ENCODE measurements around the gene MRFAP1L1. TPM values are rescaled to one million over a fixed set of nuclear protein-coding genes. Genes with fewer than 3 reads are reported as not detected.
A peak's percentile ranks its signal among the peaks of the same experiment; 100 is the strongest.
"Not testable (repeated sequence)": the region's sequence is repeated elsewhere in the genome, so short reads cannot be mapped to it uniquely, and the experiment has no call there.

The MRFAP1L1 gene
- total RNA-seq, 2 donors from 2014 or later = 44.0 to 55.1 TPM

DNA sequence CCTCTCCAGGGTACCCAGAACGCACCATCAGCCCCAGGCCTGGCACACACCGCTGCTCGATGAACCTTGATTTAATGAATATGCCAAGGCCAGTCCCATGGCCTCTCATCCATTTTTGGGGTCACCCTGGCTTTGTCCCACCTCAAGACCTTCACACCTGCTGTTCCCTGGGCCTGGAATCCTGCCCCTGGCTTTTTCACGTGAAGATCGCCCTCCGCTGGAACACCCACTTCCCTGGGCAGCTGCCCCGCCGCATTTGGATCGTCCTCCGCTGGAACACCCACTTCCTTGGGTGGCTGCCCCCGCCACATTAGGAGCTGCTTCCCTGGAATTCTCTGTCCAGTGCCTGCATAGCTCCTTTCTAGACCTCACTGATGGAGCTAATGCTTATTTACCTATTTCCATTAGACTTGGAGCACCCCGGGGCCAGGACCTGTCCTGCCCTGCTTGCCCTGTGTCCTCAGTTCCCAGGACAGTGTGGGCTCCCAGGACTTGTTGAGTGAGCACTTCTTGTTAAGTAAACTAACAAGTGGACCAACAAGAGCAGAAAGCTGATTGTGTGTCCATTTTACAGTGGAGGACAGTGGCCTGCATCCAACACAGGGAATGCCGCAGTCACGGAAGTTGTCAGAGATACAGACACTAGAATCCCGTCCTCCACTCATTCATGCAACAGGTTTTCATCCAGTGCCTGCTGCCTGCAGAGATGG is 18.8 kb upstream of the MRFAP1L1 start:
- ATAC-seq (no peak), DNase-seq (ENCODE audit: low spot score) (no peak)
- Mint-ChIP-seq H3K36me3 (no peaks in the 10 kb centered on the region), H3K9me3 (no peaks in the 10 kb centered on the region), H3K4me1 (ENCODE audit: low read depth in 2 of 2) (peaks cover 0 to 2% of the 10 kb centered on the region in 2 donors), H3K4me3 (no peak overlapping the region), H3K27ac (no peak overlapping the region), H3K27me3 (no peaks in the 10 kb centered on the region)

DNA sequence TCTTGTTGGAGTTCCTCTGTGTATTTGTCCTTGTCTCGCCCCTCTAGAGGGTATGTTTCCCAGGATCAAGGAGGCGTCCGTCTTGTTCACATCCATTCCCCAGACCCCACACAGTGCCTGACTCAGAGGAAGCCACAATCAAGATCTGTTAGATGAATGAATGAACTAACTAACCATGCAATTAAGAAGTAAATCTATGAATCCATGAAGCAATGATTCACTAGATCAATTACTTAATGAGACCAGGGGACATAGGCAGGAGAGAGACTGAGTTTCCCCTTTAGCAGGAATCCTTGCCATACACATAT is 18.2 kb upstream of the MRFAP1L1 start:
- Mint-ChIP-seq H3K27me3 (no peaks in the 10 kb centered on the region), H3K4me3 (no peak overlapping the region), H3K27ac (no peak overlapping the region), H3K9me3 (no peaks in the 10 kb centered on the region), H3K4me1 (ENCODE audit: low read depth in 2 of 2) (peaks cover 0 to 2% of the 10 kb centered on the region in 2 donors), H3K36me3 (no peaks in the 10 kb centered on the region)
- no peak for DNase-seq (ENCODE audit: low spot score)
- ATAC-seq = no peak

DNA sequence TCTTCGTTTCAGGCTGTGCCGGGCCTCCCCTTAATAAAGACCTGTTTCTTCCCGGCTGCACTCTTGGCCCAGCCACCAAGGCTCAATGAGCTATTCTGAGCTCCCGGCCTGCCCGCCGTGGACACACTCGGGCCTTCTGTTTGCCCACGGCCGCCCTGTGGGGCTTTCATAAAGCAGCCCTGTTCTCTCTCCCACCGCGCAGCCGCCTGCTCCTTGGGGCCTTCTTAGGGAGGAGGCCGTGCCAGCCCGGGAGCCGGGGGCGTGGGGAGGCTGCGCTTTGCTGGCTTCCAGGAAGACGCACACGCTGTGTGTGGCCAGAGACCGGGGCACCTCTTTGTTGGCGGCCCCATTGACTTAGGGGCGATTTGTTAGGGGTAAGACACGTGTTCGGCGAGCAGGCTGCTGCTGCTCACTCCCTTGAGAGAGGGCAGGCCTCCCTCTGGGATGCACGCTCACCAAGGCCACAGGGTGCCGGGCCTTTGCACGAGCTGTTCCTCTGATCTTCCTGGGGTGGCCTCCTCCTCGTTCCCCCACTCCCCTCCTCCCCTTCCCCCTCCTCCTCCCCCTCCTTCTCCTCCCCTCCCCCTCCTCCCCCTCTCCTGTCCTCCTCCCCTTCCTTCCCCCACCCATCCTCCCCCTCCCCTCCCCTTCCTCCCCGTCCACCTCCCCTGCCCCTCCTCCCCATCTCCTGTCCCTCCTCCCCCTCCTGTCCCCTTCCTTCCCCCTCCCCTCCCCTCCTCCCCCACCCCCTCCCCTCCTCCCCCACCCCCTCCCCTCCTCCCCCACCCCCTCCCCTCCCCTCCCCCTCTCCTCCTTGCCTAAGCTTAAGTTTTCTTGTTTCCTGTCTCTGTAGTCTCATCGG is 17.6 kb upstream of the MRFAP1L1 start:
- H3K27ac Mint-ChIP-seq = no peak overlapping the region
- DNase-seq (ENCODE audit: low spot score) = no peak
- peaks cover 0 to 2% of the 10 kb centered on the region in 2 donors for H3K4me1 Mint-ChIP-seq (ENCODE audit: low read depth in 2 of 2)
- ATAC-seq = no peak
- no peaks in the 10 kb centered on the region for H3K27me3 Mint-ChIP-seq
- no peaks in the 10 kb centered on the region for H3K9me3 Mint-ChIP-seq
- H3K36me3 Mint-ChIP-seq = no peaks in the 10 kb centered on the region
- no peak overlapping the region for H3K4me3 Mint-ChIP-seq

DNA sequence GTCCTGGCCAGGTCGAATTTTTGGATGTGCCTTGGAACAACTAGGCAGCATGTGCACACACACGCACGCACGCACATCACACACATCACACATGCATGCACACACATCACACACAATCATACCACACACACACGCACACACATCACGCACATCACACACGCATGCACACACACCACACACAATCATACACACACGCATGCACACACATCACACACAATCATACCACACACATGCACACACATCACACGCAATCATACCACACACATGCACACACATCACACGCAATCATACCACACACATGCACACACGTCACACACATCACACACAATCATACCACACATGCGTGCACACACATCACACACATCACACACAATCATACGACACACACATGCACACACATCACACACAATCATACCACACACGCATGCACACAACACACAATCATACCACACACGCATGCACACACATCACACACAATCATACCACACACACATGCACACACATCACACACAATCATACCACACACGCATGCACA is 15.8 kb upstream of the MRFAP1L1 start:
- not testable (repeated sequence) for ATAC-seq, H3K4me3 Mint-ChIP-seq

DNA sequence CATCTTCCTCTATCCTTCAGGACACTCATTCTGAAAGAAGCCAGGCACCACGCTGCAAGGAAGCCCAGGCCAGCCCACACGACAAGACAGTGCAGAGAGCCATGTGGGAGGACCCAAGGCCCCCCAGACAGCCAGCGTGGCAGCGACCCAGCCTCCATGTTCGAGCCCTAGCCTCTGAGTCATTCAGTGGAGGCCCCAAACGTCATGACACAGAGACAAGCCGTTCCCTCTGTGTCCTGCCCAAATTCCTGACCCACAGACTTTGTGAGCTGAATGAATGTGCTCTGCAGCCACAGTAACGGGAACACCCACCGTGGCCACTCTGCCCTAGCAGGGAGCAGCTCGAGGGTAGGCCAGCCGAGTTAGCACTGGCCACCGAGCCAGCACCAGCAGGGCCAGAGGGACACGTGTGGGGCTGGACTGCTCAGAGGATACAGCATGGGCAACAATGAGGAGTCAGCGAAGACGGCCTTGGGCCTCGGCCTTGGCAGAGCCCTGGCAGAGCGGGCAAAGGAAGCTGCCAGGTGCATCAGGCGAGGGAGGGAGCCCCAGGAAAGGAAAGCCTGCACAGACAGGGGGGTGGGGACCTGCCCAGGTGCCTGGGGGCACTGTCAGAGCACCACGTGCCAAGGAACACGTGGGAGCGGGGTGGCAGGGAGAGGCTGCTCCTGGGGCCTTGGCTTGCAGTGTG is 14.9 kb upstream of the MRFAP1L1 start:
- H3K4me1 Mint-ChIP-seq (ENCODE audit: low read depth in 2 of 2) = peaks cover 5 to 7% of the 10 kb centered on the region in 2 donors
- ATAC-seq (no peak), DNase-seq (ENCODE audit: low spot score) (no peak)
- no peaks in the 10 kb centered on the region for H3K27me3 Mint-ChIP-seq
- no peaks in the 10 kb centered on the region for H3K36me3 Mint-ChIP-seq
- no peaks in the 10 kb centered on the region for H3K9me3 Mint-ChIP-seq
- H3K4me3 Mint-ChIP-seq = no peak overlapping the region
- H3K27ac Mint-ChIP-seq = no peak overlapping the region

More for the DNA sequence above, 15.8 kb upstream of the MRFAP1L1 start:
- H3K27ac Mint-ChIP-seq; H3K4me1 Mint-ChIP-seq (ENCODE audit: low read depth in 2 of 2); DNase-seq (ENCODE audit: low spot score); H3K27me3 Mint-ChIP-seq; H3K9me3 Mint-ChIP-seq; H3K36me3 Mint-ChIP-seq: not testable (repeated sequence)

DNA sequence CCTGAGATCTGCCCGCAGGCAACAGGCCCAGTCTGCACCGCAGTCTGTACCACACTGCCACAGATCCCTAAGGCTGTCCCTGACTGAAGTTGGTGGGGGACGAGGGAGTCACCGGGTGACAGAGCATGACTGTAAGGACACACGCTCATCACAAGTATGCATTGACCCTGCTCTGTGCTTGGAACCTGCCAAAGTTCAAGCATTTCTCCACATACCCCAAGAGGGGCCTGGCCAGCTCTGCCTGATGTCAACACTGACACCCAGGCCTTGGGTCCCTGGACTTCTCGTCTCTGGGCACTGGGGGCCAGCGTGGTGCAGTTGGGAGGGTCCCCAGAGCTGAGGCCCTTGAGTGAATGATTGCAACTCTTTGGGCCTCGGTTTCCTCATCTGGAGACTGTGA is 14.2 kb upstream of the MRFAP1L1 start:
- ATAC-seq (peak in 1 of 2 donors; percentile 31), DNase-seq (ENCODE audit: low spot score) (no peak)
- H3K4me3 Mint-ChIP-seq = no peak overlapping the region
- no peak overlapping the region for H3K27ac Mint-ChIP-seq
- no peaks in the 10 kb centered on the region for H3K9me3 Mint-ChIP-seq
- H3K4me1 Mint-ChIP-seq (ENCODE audit: low read depth in 2 of 2) = peaks cover 10 to 12% of the 10 kb centered on the region in 2 donors
- no peaks in the 10 kb centered on the region for H3K27me3 Mint-ChIP-seq
- no peaks in the 10 kb centered on the region for H3K36me3 Mint-ChIP-seq

DNA sequence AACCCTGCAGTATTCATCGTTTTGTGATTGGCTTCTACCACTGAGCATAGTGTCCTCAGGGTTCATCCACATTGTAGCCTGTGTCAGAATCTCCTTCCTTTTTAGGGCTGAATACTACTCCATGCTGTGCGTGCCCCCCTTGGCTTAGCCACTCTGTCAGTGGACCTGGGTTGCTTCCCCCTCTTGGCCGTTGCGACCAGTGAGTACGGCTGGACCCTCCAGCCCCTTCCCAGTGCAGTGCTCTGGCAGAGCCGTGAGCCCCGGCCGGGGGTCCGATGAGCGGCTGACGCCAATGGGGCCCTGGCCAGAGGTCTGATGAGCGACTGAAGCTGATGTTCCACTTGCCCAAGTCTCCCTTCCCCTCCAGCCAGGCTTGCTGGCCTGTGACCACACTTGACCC is 13.2 kb upstream of the MRFAP1L1 start:
- no peak overlapping the region for H3K27ac Mint-ChIP-seq
- ATAC-seq = no peak

DNA sequence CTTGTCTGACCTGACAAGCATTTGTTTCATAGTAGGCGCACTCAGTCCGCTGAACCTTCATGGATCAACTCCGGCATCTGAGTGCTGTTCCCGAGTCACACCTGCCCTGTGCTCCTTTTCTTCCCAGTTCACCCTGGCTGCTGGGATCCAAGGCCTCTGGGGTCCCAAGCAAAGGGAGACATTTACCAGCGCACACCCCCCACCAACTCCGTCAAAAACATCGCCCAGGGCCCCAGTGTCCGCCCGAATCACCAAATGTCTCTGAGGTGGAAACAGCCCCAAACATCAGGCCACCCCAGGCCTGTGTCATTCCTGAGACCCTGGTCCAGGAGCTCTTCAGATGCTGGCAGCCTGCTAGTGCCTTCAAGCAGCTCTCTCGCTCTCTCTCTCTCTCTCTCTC is 11.5 kb upstream of the MRFAP1L1 start:
- DNase-seq (ENCODE audit: low spot score) (no peak), ATAC-seq (no peak)
- H3K4me1 Mint-ChIP-seq (ENCODE audit: low read depth in 2 of 2) = peaks cover 18% of the 10 kb centered on the region in 2 donors
- H3K27me3 Mint-ChIP-seq = no peaks in the 10 kb centered on the region
- H3K27ac Mint-ChIP-seq = no peak overlapping the region
- H3K4me3 Mint-ChIP-seq = no peak overlapping the region
- no peaks in the 10 kb centered on the region for H3K9me3 Mint-ChIP-seq
- H3K36me3 Mint-ChIP-seq = no peaks in the 10 kb centered on the region

More for the DNA sequence above, 13.2 kb upstream of the MRFAP1L1 start:
- DNase-seq (ENCODE audit: low spot score) = no peak
- peaks cover 17 to 18% of the 10 kb centered on the region in 2 donors for H3K4me1 Mint-ChIP-seq (ENCODE audit: low read depth in 2 of 2)
- H3K36me3 Mint-ChIP-seq = no peaks in the 10 kb centered on the region
- H3K27me3 Mint-ChIP-seq = no peaks in the 10 kb centered on the region
- no peak overlapping the region for H3K4me3 Mint-ChIP-seq
- H3K9me3 Mint-ChIP-seq = no peaks in the 10 kb centered on the region

DNA sequence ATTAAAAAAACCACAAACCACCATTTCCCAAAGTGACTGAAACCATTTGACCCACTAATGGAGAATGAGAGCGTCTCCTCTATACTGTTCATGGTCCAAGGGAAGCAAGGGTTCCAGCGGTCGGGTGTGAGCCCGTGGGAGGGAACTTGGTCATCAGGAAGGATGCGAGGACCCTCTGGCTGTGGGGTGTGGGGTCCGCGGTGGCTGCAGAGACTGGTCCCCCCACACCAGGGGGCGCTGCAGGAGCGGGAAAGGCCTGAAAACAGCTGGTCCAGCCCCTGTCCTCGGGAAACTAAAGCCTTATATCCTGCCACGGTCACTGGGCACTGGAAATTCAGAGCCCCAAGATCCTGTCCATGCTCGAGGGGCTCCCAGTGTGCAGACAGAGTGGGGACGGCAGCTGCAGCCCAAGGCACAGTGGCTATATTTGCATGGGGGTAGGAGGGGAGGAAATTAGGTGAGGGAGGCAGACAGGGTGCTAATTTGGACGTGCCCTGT is 10.6 kb upstream of the MRFAP1L1 start:
- Mint-ChIP-seq H3K27me3 (no peaks in the 10 kb centered on the region), H3K4me3 (peak overlapping the region; percentile 42), H3K9me3 (no peaks in the 10 kb centered on the region), H3K4me1 (ENCODE audit: low read depth in 2 of 2) (peaks cover 25% of the 10 kb centered on the region in 2 donors), H3K36me3 (no peaks in the 10 kb centered on the region), H3K27ac (peak overlapping the region; percentile 41 to 49)
- ATAC-seq (peak; percentile 47 to 61), DNase-seq (ENCODE audit: low spot score) (peak; percentile 76)

DNA sequence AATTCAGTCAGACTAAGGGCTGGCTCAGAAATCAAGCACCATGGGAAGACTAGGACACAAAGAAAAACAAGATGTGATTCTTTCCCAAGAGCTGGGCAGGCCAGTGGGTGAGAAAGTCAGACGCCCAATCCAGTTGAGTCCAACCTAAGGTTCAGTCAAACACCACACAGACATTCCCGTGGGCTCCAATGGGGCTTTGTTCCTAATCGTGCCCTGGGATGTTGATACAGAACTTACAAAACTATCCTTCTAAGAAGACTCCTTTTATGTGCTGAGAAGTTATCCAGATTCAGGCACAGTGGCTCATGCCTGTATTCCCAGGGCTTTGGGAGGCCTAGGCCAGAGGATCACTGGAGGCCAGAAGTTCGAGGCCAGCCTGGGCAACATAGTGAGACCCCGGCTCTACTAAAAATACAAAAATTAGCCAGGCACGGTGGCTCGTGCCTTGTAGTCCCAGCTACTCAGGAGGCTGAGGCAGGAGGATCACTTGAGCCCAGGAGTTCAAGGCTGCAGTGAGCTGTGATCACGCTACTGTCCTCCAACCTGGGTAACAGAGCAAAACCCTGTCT is 10.0 kb upstream of the MRFAP1L1 start:
- DNase-seq (ENCODE audit: low spot score) = no peak
- no peaks in the 10 kb centered on the region for H3K9me3 Mint-ChIP-seq
- H3K4me1 Mint-ChIP-seq (ENCODE audit: low read depth in 2 of 2) = peaks cover 25% of the 10 kb centered on the region in 2 donors
- H3K36me3 Mint-ChIP-seq = no peaks in the 10 kb centered on the region
- ATAC-seq = no peak
- H3K4me3 Mint-ChIP-seq = no peak overlapping the region
- no peaks in the 10 kb centered on the region for H3K27me3 Mint-ChIP-seq
- peak overlapping the region; percentile 41 to 49 for H3K27ac Mint-ChIP-seq

DNA sequence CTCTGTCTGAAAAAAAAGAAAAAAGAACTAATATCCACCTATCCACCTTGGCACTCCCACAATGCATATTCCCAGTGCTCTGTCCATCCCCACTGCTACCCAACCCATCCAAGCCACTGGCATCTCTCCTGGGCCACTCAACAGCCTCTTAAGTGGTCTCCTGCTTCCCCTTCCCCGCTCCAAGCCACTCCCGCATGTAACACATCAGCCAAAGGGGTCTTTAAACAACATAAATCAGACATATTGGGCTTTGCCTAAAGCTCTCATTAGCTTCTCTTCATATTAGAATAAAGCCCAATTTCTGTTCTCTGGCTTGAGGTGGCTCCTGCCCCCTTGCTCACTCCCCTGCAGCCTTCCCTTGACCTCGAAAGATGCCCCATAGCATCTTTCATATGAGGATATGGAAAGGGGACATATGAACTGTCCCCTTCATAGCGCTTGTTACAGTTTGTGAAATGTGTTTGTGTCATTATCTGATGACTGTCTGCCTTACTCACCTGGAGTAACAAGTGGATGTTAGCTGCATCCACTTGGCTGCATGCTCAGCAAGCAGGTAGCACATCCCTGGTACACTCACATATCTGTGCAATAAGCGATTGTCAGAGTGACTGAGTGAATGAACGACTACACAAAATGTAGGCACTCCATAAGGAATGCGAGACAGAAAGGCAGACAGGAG is 9.4 kb upstream of the MRFAP1L1 start:
- H3K36me3 Mint-ChIP-seq = no peaks in the 10 kb centered on the region
- peaks cover 25% of the 10 kb centered on the region in 2 donors for H3K4me1 Mint-ChIP-seq (ENCODE audit: low read depth in 2 of 2)
- ATAC-seq (no peak), DNase-seq (ENCODE audit: low spot score) (no peak)
- no peaks in the 10 kb centered on the region for H3K9me3 Mint-ChIP-seq
- no peaks in the 10 kb centered on the region for H3K27me3 Mint-ChIP-seq
- peak overlapping the region; percentile 40 for H3K4me3 Mint-ChIP-seq
- peak overlapping the region in 1 of 2 donors; percentile 34 for H3K27ac Mint-ChIP-seq

DNA sequence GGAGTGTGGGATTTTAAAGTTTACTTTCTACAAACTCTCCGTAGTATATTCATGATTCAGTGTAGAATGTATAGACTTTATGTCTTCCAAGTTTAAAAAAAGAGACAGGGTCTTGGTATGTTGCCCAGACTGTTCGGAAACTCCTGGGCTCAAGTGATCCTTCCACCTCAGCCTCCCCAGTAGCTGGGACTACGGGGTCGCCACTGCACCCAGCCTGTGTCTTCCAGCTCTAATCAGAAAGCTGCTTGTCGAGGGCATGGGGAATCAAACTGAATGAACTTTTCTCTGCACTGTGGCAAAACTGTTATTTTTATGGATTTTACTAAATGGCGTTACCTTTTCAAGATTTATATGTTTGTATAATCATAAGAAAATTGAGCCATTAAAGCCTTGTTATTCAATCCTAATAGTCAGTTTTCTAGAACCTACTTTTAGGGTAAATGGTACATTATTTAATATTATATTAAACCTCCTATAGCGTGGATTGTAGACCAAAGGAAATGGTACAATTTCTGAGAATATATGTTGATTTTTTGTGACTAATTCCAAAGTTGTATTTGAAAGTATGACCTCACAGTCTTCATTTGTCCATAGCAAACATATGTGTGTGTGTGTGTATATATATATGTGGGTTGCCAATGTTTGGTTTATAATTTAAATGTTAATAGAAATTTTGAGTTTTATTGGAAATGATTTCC is 7.4 kb upstream of the MRFAP1L1 start:
- no peaks in the 10 kb centered on the region for H3K36me3 Mint-ChIP-seq
- ATAC-seq = no peak
- no peaks in the 10 kb centered on the region for H3K27me3 Mint-ChIP-seq

More for the DNA sequence above, 7.4 kb upstream of the MRFAP1L1 start:
- no peak for DNase-seq (ENCODE audit: low spot score)
- peaks cover 25% of the 10 kb centered on the region in 2 donors for H3K4me1 Mint-ChIP-seq (ENCODE audit: low read depth in 2 of 2)
- no peaks in the 10 kb centered on the region for H3K9me3 Mint-ChIP-seq
- peak overlapping the region; percentile 92 to 95 for H3K27ac Mint-ChIP-seq
- H3K4me3 Mint-ChIP-seq = peak overlapping the region; percentile 90
